GM19328 (cell line): Measurements from ENCODE around the gene IRX2.

Experiments used
- ATAC-seq: cut with Tn5 transposase; IDR thresholded peaks from one replicate; pipeline ENCODE4 v1.9.1; 2021; ENCODE audit warnings: mild to moderate bottlenecking, moderate library complexity; ENCODE audit not compliant: unreplicated experiment

The IRX2 gene

DNA sequence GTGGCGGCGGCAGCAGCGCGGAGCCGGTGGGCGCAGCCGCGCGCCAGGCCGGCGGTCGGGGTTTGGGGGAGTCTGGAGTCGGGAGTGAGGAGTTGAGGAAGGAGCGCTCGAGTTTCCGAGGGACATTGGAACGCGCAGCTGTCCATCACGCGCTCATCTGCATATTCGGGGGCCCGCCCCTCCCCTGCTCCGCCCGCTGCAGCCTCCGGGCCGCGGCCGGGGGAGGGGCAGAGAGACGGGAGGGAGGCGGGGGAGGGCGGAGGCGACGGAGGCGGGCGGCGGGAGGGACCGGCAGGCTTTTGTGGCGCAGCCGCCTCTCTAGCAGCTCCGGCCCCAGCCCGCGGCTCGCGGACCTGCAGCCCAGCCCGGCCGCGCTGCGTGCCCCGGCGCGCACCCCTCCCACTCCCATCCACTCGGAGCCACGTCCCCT is at the start of gene IRX2:
IRX2 (minus strand) TSS at position 86 of the 430 bp plus-strand sequence. CDS start 264 bp downstream, outside the sequence.
- no peak for ATAC-seq

DNA sequence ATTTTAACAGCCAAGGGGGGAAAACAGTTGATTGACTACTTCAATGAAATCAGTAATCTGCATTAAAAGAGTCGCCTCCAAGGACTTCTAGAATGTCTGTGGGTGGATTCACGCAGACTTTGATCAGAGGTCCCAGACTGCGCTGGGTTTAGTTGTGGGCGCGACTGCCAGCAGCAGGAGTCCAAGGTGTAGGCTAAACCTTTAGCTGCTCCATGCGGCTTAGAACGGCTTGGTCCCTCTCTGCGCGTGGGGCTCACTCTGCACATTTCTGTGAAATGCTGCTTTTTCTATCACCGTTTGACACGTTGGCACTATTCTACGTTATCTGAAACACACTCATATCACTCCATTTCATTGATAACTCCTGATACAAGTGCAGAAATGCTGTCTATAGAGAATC is 48.6 kb upstream of the IRX2 start:
- no peak for ATAC-seq

DNA sequence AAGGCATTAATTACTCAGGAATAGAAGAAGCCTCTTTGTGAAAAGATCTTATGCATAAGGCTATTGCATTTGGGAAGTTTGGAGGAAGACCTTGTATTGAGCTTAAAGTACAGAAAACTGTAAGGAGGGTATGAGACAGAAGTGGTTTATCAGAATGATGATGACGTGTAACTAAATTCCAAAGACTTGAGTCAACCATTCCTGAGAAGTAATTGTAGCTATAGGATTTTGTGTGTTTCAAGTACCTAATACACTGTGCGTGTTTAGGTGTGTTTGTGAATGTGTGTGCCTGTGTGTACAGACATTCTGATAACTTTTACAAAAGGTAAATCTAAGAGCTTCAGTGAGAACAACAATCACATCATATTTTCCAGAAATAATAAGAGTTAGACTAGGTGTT is 46.5 kb upstream of the IRX2 start:
- ATAC-seq, result no peak

DNA sequence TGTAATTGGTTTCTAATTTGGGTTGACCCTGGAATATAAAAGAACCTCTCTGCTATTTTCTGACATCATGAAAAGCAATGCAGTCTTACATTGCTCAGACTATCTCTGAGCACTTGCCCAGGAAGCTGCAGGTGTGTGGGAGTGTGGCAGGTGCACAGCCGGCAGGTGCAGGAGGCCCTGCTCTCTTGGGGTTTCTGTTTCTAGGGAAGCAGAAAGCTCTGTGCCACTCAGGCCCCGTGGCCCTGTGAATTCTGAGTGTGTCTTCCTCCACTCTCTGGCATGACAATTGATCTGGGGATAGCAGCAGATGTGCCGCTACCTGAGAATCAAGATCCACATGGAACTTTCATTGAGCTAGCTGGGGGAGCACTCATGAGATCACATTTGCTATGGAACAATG is 45.7 kb upstream of the IRX2 start:
- ATAC-seq, result no peak

DNA sequence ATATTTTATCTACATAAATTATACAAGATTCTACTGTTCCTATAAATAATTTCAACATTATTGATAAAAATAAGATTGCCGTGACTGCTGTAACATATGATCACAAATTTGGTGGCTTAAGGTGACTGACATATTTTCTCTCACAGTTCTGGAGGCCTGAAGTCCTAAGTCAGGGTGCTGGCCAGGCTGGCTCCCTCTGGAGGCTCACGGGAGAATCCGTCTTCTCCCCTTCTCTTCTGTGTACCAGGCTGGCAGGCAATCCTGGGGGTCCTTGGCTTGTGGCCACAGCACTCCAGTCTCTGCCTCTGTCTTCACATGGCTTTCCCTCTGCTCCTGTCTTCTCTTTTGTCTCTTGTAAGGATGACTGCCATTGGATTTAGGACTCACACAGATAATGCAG is 31.7 kb upstream of the IRX2 start:
- no peak for ATAC-seq

DNA sequence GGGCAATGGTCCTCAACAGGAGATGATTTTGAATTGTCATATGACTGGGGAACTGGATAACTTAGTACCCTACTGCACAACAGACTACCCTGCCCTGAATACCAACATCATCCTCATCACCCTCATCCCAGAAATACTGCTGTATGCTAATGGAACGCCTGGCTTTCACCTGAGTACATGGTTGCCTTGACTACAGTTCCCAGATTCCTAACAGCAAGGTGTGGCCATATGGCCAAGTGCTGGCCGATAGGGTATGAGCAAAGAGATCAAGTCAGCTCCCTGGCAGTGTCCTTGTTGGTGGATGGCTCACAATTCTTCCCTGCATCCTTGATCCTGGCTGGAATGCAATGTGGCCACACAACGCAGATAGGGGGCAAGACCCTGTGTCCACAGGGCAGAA is 31.2 kb upstream of the IRX2 start:
- no peak for ATAC-seq

DNA sequence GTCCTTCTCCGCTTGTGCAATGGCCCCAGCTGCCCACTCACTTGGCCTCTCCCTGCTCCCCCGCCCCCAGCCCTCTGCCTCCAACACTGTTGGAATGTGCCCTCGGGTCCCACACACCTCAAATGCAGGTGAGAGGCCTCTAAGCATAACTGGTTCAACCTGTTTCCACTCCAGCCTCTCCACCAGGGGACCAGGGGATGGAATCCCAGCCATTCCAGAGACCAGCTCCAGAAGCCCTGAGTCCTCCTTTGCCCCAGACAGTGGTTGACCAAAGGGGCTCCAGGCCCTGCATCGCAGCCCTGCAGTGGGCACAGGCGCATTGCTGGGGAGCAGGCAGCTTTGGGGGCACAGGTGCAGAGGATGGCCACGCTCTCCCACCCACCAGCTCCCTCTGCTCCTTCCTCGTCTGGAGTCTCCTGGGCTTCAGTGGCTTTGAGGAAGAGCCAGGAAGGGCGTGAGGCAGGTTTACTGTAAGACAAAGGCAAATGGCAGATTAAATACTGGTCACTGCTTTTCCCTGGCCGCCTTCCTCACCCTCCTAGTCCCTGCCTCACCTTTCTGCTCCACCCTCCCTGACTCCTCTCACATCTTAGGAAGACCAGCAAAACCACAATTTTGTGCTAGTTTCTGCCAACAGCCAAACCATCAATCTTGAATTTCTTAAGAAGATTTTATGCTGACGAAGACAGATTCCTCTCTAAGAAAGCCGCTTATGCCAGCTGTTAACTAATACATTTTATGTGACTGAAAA is 29.1 kb upstream of the IRX2 start:
- ATAC-seq, result no peak

DNA sequence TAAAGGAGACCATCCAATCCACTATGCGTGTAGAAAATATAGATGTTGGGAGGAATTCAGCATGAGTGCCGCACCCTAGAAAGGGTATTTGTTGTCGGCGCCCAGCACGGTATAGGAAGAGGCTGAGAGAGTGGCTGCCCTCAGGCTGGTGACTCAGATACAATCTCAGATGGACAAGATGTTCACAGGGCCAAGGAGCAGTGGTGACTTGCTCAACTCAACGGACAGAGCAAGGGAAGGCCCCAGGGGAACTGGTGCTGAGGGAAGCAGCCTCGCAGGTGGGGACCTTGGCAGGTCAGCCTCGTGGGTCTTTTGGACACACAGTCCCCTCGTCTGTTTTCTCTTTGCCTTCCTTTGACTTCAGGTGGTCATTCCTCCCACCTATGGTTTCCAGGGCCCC is 28.0 kb upstream of the IRX2 start:
- ATAC-seq, result no peak

DNA sequence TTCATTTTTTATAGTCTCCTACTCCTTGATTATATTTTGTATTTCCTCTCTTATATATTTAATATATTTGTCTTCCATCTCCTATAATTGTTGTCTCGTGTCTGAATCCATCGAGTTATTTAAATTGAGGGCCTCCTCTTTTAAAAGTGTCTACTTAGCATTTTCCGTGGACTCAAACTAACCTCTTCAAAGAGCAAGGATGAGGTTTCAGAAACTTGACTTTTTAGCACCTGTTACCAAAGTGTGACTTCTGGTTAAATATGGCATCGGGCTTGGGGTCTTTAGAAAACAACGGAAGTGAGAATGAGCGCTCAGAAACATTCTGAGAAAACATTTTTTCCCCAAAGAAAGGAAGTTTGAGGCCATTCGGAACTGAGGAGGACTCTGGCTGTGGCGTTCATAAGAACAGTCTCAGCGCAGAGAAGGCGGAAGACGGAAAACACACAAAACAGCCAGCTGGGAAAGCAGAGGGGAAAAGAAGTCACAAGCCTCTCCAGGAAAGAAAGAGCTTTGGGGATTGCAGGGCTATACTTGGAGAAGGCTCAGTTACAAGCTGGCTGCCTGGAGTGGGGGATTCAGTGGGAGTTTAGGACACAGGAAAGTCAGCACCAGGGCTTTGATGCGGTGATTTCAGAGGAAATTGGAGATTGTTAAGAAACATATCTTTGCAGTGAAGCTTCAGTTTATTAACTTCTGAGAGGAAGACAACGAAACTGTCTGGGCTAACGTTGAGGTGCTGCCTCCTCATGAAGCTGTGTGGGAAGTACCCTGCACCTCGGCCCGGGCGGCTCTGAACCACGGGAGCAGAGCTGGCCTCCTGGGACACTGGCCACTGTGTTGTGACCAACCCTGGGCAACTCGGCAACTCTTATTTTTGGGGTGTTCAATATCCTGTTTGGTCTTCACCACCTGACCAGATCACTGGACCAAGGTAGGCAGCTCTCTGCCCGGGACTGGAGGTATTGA is 25.1 kb upstream of the IRX2 start:
- ATAC-seq, result no peak

DNA sequence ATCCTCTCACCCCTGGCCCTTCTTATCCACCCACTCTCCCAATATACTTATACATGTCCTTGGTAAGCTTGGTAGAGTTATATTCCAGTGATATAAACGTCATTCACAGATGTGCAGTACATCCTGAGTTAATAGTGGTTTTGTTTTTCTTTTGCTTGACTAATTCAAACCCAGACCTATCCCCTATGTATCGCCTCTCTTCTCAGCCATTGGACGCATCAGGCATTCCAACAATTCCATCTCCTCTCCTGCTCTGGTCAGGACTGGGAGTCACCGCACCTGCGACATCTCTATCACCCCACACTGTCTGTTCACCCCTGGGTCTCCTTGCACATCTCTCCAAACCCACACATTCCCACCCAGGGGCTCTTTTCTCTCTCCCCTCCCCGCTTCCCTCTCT is 21.9 kb upstream of the IRX2 start:
- no peak for ATAC-seq

DNA sequence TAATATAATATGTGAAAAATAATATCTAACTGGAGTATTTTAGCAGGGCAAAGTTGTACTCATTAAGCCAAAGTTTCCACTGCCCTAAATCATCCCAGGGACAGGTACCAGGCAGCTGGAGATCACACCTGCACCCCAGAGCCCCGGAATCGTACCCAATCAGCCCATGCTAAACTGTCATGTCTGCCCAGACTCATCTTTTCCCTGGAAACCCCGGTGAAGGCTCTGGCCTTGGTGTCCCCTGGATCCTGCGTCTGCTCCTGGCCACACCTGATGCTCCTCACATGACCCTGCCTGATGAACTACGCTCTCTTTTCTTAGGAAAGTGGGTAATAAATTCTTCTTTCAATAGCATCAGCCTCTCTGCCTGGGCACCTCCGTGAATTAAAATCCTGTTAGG is 15.6 kb upstream of the IRX2 start:
- ATAC-seq, result no peak

DNA sequence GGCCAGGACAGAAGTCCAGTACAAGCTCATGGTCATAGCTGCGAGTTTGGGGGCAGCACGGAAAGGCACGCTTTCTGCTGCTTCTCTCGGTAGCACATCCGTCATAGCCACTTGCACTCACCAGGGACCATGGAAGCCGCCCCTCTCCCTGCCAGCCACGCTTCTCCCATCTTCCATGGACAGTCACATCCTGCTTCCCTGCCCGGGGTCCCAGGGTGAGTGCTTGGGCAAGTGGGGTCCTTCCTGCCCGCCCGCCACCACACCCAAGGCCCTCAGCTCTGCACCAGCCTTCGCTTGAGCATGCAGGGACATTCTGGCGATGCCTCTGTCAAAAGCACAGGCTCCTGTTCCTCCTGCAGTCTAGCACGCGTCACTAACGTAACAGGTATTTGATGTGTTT is 13.1 kb upstream of the IRX2 start:
- no peak for ATAC-seq

DNA sequence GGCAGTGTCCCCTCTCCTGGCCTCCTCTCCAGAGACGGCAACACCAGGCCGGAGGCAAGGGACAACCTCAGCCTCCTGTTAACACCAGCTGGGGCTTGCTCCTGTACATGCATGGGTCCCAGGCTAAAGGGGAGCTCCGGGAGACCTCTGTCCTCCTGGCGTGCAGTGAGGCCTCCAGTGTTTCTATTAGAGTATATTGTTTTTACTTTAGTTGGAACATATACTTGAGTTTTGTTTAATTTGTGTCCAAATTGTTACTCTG is 12.0 kb upstream of the IRX2 start:
- ATAC-seq, result no peak

DNA sequence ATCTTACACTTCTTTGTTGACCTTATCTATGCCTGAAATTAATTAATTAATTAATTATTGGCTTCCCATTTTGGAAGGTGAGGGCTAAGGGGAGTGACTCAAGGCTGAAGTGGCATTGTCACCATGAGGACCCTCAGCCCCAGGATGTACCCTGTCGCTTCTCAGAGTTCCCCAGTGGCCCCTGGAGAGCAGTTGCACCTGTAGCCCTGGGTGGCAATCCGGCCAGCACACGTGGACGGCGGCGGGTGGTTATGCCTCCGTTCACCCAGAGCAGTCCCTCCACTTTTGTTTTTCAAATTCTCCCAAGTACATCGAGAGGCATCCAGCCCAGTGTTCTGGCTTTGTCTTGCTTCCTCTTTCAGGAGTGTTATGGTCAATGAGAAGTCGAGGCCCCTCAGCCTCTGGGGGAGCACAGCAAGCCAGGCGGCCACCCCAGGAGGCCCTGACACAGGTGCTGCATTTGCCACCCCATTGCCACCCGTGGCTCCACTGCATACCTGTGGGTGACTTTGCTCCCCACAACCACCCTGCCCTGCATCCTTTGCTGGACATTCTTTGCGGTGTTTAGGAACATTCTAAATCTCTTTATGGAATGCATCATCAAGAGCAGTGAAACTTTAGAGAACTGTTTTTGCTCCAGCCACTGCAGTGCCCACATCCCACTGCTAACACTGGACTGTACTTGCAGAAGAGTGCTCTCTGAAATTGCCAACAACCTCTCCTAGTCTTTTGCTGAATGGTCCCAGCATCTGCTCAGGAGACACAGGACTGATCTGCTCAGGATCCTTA is 11.5 kb upstream of the IRX2 start:
- no peak for ATAC-seq

DNA sequence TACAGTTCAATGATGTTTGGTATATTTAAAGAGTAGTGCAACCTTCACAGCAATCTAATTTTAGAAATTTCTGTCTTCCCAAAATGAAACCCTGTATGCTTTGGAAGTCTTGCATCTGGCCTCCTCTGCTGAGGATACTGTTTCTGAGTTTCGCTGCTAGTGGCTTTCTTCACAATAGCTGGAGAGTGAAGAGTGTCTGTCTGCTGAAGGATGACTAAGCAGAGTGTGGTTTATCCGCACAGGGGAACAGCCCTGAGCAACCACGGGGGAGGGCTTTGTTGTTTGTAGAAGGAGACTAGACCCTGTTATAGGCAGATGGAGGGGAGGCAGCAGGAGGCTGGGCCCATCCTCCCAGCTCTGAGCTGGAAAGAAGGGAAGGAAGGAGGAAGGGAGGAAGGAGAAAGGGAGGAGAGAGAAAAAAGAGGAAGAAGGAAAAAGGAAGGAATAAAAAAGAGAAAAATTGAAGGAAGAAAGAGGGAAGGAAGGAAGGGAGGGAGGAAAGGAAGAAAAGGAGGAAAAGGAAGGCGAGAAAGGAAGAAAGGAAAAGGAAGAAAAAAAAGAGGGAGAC is 10.5 kb upstream of the IRX2 start:
- no peak for ATAC-seq

DNA sequence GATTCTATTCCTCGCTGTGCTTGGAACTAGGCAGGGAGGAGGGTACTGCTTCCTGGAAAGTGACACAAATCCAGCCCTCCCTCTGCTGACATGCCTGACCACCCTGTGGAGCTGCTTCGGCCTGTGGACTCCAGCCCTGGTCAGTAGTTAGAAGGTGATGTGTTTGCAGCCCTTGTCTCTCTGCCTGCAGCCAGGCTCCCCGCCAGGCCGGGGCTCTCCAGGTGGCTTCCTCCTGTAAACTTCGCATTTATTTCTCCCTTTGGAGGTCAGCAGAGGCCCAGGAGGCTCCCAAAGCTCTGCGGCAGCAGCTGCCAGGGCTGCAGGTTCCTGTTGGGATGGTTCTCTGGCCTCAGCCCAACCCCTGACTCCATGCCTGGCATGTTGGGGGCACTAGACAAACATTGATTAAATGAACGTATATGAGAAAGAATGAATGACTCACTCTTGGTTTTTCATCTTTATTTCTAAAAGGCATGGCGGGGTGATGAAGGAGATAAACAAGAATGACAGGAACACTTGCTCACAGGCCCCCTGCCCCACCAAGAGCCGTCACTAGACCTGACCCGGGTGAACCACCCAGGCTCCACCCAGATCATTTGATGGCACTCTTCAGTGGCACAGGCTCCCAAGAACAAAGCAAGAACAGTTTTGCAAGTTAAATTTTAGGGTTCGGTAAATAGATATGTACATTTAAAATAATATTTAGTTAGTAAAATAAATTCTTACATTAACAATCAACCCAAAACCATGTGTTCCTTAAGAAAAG is 8.4 kb upstream of the IRX2 start:
- ATAC-seq, result no peak

DNA sequence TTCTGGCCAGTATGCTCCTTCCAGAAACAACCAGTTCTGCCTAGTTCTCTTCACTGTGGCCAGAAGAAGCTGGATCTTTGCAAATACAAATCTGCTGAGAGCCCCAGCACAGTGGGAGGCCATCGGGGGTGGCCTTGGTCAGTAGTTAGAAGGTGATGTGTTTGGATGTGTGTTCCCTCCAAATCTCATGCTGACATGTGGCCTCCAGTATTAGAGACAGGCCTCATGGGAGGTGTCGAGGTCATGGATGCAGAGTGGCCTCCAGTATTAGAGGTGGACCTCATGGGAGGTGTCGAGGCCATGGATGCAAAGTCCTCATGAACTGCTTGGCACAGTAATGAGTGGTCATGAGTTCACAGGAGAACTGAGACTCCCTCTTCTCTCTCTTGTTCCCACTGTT is 7.6 kb upstream of the IRX2 start:
- no peak for ATAC-seq

DNA sequence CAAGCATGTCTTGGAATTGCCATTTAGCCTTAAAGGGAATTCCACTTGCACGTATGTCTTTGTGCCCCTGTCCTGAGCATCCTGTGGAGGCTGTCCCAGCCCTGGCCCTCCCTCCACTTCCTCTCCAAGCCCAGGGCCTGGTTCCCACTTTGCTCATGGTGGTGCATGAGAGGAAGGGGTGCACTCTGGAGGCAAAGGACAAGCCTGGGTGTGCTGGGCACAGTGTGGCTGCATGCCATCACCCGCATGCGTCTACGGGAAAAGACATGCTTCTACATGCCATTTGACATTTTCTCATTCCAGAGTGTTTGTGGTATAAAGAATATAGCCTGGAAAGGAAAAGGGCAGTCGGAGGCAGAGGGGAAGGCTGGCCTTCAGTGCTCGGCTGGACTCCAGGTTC is 7.2 kb upstream of the IRX2 start:
- no peak for ATAC-seq

DNA sequence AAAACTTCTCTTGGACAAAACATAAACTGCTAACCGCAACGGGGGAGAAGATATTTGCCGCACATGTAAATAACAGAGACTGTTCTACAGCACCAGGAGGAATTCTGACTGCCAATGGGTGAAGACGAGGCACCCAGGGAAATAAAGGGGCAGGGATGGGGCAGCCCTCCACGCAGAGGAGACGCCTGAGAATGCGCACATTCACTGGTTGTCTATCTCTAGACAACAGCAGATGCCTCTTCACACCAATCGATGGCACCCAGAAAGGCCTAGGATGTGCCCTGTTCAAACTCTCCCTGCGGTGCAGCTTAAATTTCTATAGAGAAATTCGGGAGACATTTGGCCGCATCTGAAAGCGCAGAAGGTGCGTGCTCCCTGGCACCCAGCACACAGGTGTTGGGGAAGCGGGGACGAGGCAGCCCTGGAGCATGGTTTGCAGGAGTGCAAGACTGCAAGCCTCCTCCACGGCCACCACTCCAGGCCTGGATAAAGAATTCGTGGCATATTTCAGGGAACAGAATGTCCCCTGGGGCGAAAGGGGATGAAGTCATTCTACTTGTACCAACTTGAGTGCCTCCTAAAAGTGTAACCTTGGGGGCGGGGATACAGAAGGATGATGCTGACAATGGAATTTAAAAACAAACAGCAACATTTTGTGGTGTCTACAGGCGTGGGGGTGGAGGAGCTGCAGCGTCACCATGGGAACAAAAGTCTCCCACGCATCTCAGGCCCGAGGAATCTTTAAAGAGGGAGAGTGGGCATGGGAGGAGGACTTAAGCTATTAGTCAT is 6.3 kb upstream of the IRX2 start:
- no peak for ATAC-seq
